SK-N-SH (cell line): Measurements from ENCODE around the gene CDH11. TPM values are rescaled to one million over a fixed set of nuclear protein-coding genes. Genes with fewer than 3 reads are reported as not detected.

ENCODE experiments used
- CTCF ChIA-PET: fragments of 300-600, 350-600 bp; formaldehyde crosslinking; extraction: SDS; loops from one replicate; lab custom pipeline; 2021; lab: Yijun Ruan, JAX
- POLR2A ChIA-PET: fragments of 350-600 bp; sonication (Branson Sonifier 250); formaldehyde crosslinking; extraction: SDS; loops from one replicate; lab custom pipeline; 2020; ENCODE audit warnings: antibody characterized with exemption, inconsistent platforms; lab: Yijun Ruan, JAX
- DNase-seq: peaks from one replicate; pipeline ENCODE4 v3.0.0; 2012
- H2AFZ ChIP-seq: fragments of 200-600 bp; sonication (generic); 2 replicates; pipeline ENCODE4 v1.8.1; 2016; ENCODE audit warnings: antibody characterized with exemption, mild to moderate bottlenecking, low read depth
- H3F3A ChIP-seq: fragments of 200-600 bp; sonication (generic); replicated peaks from 2 replicates; pipeline ENCODE3; 2016; ENCODE audit warnings: antibody characterized with exemption, mild to moderate bottlenecking; ENCODE audit not compliant: insufficient read depth
- H3K27ac ChIP-seq, 2 experiments: fragments of 200-500 bp in 1 of 2; fragments of 200-600 bp in 1 of 2; sonication (Bioruptor generic) in 1 of 2; sonication (generic), shearing (Covaris generic) in 1 of 2; 2 replicates each; pipeline versions ENCODE4 v1.5.1 to v1.6.1; 2014 to 2016; ENCODE audit warnings: low read depth in 2 of 2, inconsistent platforms in 1 of 2, low read length in 1 of 2, mild to moderate bottlenecking in 1 of 2, mixed read lengths in 1 of 2
- H3K27me3 ChIP-seq: fragments of 200-600 bp; sonication (generic), shearing (Covaris generic); 2 replicates; pipeline ENCODE4 v1.6.1; 2016; ENCODE audit warnings: mixed run types; ENCODE audit not compliant: insufficient read depth
- H3K36me3 ChIP-seq, 2 experiments: fragments of 200-500 bp in 1 of 2; fragments of 200-600 bp in 1 of 2; sonication (Bioruptor generic) in 1 of 2; sonication (generic) in 1 of 2; replicated peaks in 1 of 2; 2 replicates each; pipeline versions ENCODE3 to v1.5.1; 2014 to 2016; ENCODE audit warnings: low read length in 1 of 2, mild to moderate bottlenecking in 1 of 2; ENCODE audit not compliant: insufficient read depth in 2 of 2, control insufficient read depth in 1 of 2
- H3K4me1 ChIP-seq, 2 experiments: fragments of 200-500 bp in 1 of 2; fragments of 200-600 bp in 1 of 2; sonication (Bioruptor generic) in 1 of 2; sonication (generic), shearing (Covaris generic) in 1 of 2; 2 replicates each; pipeline versions ENCODE4 v1.5.1 to v1.6.1; 2014 to 2016; ENCODE audit warnings: low read depth in 1 of 2, low read length in 1 of 2, mixed run types in 1 of 2; ENCODE audit not compliant: insufficient read depth in 2 of 2, control insufficient read depth in 1 of 2
- H3K4me2 ChIP-seq: fragments of 200-600 bp; sonication (generic), shearing (Covaris generic); 2 replicates; pipeline ENCODE4 v1.6.1; 2017; ENCODE audit warnings: mixed run types
- H3K4me3 ChIP-seq, 2 experiments: fragments of 200-500 bp in 1 of 2; fragments of 200-600 bp in 1 of 2; sonication (Bioruptor generic) in 1 of 2; sonication (generic), shearing (Covaris generic) in 1 of 2; 2 replicates each; pipeline versions ENCODE4 v1.5.1 to v1.8.1; 2014 to 2016; ENCODE audit warnings: low read depth in 2 of 2, inconsistent platforms in 1 of 2, low read length in 1 of 2, mild to moderate bottlenecking in 1 of 2, mixed read lengths in 1 of 2, moderate library complexity in 1 of 2
- H3K79me2 ChIP-seq: fragments of 200-600 bp; sonication (generic); 2 replicates; pipeline ENCODE4 v1.8.1; 2017; ENCODE audit warnings: mild to moderate bottlenecking; ENCODE audit not compliant: insufficient read depth
- H3K9ac ChIP-seq: fragments of 200-600 bp; sonication (generic); 2 replicates; pipeline ENCODE4 v1.6.1; 2017; ENCODE audit warnings: mixed run types
- H3K9me2 ChIP-seq: fragments of 200-600 bp; sonication (generic); 2 replicates; pipeline ENCODE4 v1.6.1; 2017; ENCODE audit warnings: mixed run types
- H3K9me3 ChIP-seq: fragments of 200-600 bp; sonication (generic); 2 replicates; pipeline ENCODE4 v1.6.1; 2017; ENCODE audit warnings: mixed run types, mild to moderate bottlenecking, moderate library complexity
- H4K20me1 ChIP-seq: fragments of 200-600 bp; sonication (generic); 2 replicates; pipeline ENCODE4 v1.6.1; 2017; ENCODE audit warnings: mild to moderate bottlenecking, mixed run types; ENCODE audit not compliant: insufficient read depth
- ELF1 ChIP-seq: IDR thresholded peaks from 2 replicates; pipeline ENCODE4 v1.4.0; 2012
- EP300 ChIP-seq, 2 experiments: IDR thresholded peaks; 2 replicates each; pipeline versions ENCODE4 v1.4.0 to v1.6.1; 2012; ENCODE audit warnings: borderline replicate concordance in 1 of 2, low read depth in 1 of 2, low read length in 1 of 2
- FOSL2 ChIP-seq: IDR thresholded peaks from 2 replicates; pipeline ENCODE4 v1.4.0; 2012; ENCODE audit warnings: low read depth, mild to moderate bottlenecking, moderate library complexity, borderline replicate concordance
- GATA2 ChIP-seq: sonication (generic); formaldehyde crosslinking; IDR thresholded peaks from 2 replicates; pipeline ENCODE4 v1.5.0; 2020; ENCODE audit warnings: mild to moderate bottlenecking, missing genetic modification reagents
- IRF3 ChIP-seq: fragments of 150-350 bp; IDR thresholded peaks from 2 replicates; pipeline ENCODE4 v1.6.1; 2016; ENCODE audit warnings: mild to moderate bottlenecking, low read depth, low read length
- MXI1 ChIP-seq: IDR thresholded peaks from 2 replicates; pipeline ENCODE4 v1.6.1; 2012; ENCODE audit warnings: mild to moderate bottlenecking, low read depth, low read length, improper control_type of control experiment
- NFIC ChIP-seq: IDR thresholded peaks from 2 replicates; pipeline ENCODE4 v1.4.0; 2012; ENCODE audit warnings: borderline replicate concordance
- POLR2AphosphoS5 ChIP-seq: IDR thresholded peaks from 2 replicates; pipeline ENCODE4 v1.6.1; 2012; ENCODE audit warnings: low read depth, low read length
- RCOR1 ChIP-seq: fragments of 150-350 bp; IDR thresholded peaks from 2 replicates; pipeline ENCODE4 v1.6.1; 2017; ENCODE audit warnings: antibody characterized with exemption, low read length
- REST ChIP-seq: IDR thresholded peaks from 2 replicates; pipeline ENCODE4 v1.6.1; 2012; ENCODE audit warnings: mild to moderate bottlenecking, low read depth, low read length, moderate library complexity
- SMC3 ChIP-seq: IDR thresholded peaks from 2 replicates; pipeline ENCODE4 v1.6.1; 2012; ENCODE audit warnings: low read depth, low read length, improper control_type of control experiment
- TEAD4 ChIP-seq: IDR thresholded peaks from 2 replicates; pipeline ENCODE4 v1.4.0; 2012; ENCODE audit warnings: mild to moderate bottlenecking, borderline replicate concordance; ENCODE audit not compliant: insufficient read depth
- YY1 ChIP-seq: IDR thresholded peaks from 2 replicates; pipeline ENCODE4 v1.4.0; 2012; ENCODE audit warnings: low read depth, mild to moderate bottlenecking
- WGBS: methylation state at CpG from one replicate; pipeline ENCODE4 v1.1.6; 2017; ENCODE audit warnings: low lambda C conversion rate; 5-methylcytosine and 5-hydroxymethylcytosine counted together
- polyA plus RNA-seq, 3 experiments: library from polyadenylated mRNA; depleted of rRNA; stranded (reverse); fragments of >200 nt; gene quantifications; 2 replicates each; pipeline ENCODE4 v1.2.3, GENCODE V29; 2012

The CDH11 gene
- polyA plus RNA-seq, 1 of the 3 experiments (the other 2 are of a cell fraction) = 269 TPM

- POLR2A ChIA-PET = no interaction called here
- Histone ChIP-seq H3K27ac (no peak overlapping the region), H4K20me1 (peaks cover 100% of the 10 kb centered on the region), H2AFZ (no peak overlapping the region), H3K4me3 (no peak overlapping the region), H3K79me2 (peaks cover 100% of the 10 kb centered on the region), H3K4me2 (no peak overlapping the region), H3K36me3 (peaks cover 20 to 51% of the 10 kb centered on the region in 2 experiments), H3K9me3 (no peaks in the 10 kb centered on the region), H3F3A (peaks cover 7% of the 10 kb centered on the region), H3K9me2 (no peaks in the 10 kb centered on the region), H3K27me3 (no peaks in the 10 kb centered on the region), H3K9ac (no peak overlapping the region), H3K4me1 (no peaks in the 10 kb centered on the region)
- CTCF ChIA-PET = no interaction called here
- DNase-seq = no peak
- no peak for TF ChIP-seq MXI1
- WGBS = 91% methylated on average over 3 of the region's 3 CpGs
Observed at GRCh38 chr16:65057184-65057583, 64.7 kb downstream of the CDH11 start.

- peaks cover 5% of the 10 kb centered on the region for H3F3A ChIP-seq
- no peak for DNase-seq
- H3K4me1 ChIP-seq = no peaks in the 10 kb centered on the region
- CTCF ChIA-PET = no interaction called here
- POLR2A ChIA-PET = no interaction called here
- no peak overlapping the region for H3K4me3 ChIP-seq
- WGBS = 58% methylated on average over 1 of the region's 1 CpG
- H3K27me3 ChIP-seq = no peaks in the 10 kb centered on the region
- no peak overlapping the region for H3K9ac ChIP-seq
- H3K9me2 ChIP-seq = no peaks in the 10 kb centered on the region
- peaks cover 91% of the 10 kb centered on the region for H4K20me1 ChIP-seq
- H3K36me3 ChIP-seq = peaks cover 41 to 69% of the 10 kb centered on the region in 2 experiments
- H2AFZ ChIP-seq = no peak overlapping the region
- H3K79me2 ChIP-seq = peaks cover 99% of the 10 kb centered on the region
- H3K27ac ChIP-seq = no peak overlapping the region
- H3K9me3 ChIP-seq = no peaks in the 10 kb centered on the region
- TF ChIP-seq TEAD4 (no peak), REST (no peak), YY1 (no peak), EP300 (IDR thresholded peaks at IDR 0.05; ENCODE audit: borderline replicate concordance in 1 of 2, low read depth in 1 of 2, low read length in 1 of 2) (no peak), GATA2 (CRISPR knock-in tag) (no peak), RCOR1 (no peak)
- H3K4me2 ChIP-seq = no peak overlapping the region
Observed at GRCh38 chr16:65054457-65054856, 67.4 kb downstream of the CDH11 start.

GRCh38 chr16:65049679-65050078, 72.2 kb downstream of the CDH11 start:
- CTCF ChIA-PET = no interaction called here
- Histone ChIP-seq H3K27me3 (no peaks in the 10 kb centered on the region), H3K4me3 (no peak overlapping the region), H3K36me3 (peaks cover 42 to 57% of the 10 kb centered on the region in 2 experiments), H3K9me2 (no peaks in the 10 kb centered on the region), H3K9ac (no peak overlapping the region), H3K4me1 (peaks cover 0 to under 1% of the 10 kb centered on the region in 2 experiments; a peak in 1 of 4 replicates), H3K27ac (no peak overlapping the region), H4K20me1 (peaks cover 84% of the 10 kb centered on the region), H3F3A (peaks cover 14% of the 10 kb centered on the region), H3K4me2 (no peak overlapping the region), H3K9me3 (no peaks in the 10 kb centered on the region), H3K79me2 (peaks cover 95% of the 10 kb centered on the region), H2AFZ (no peak overlapping the region)
- POLR2A ChIA-PET = no interaction called here
- WGBS = 79% methylated on average over 2 of the region's 3 CpGs
- no peak for DNase-seq
- TF ChIP-seq SMC3 (no peak), FOSL2 (no peak), YY1 (no peak), EP300 (IDR thresholded peaks at IDR 0.05; ENCODE audit: borderline replicate concordance in 1 of 2, low read depth in 1 of 2, low read length in 1 of 2) (no peak), IRF3 (no peak), GATA2 (CRISPR knock-in tag) (no peak), NFIC (no peak), POLR2AphosphoS5 (no peak), REST (no peak), ELF1 (no peak), RCOR1 (no peak)
